Measurements from ENCODE around the gene MYT1. TPM values are rescaled to one million over a fixed set of nuclear protein-coding genes. Genes with fewer than 3 reads are reported as not detected.

MYT1 gene
- total RNA-seq, 3 donors from 2014 or later: 0.12 to 0.76 (median 0.14) TPM

- H3K4me1 ChIP-seq (ENCODE audit: low read depth): no peaks in the 10 kb centered on the region
- H3K9me3 ChIP-seq: no peaks in the 10 kb centered on the region
- no peaks in the 10 kb centered on the region for H3K36me3 ChIP-seq (ENCODE audit: low read depth)
- H3K4me3 ChIP-seq: no peak overlapping the region
- DNase-seq (no peak), ATAC-seq (no peak)
- intact Hi-C loops (cut with DNase I, micrococcal nuclease): no loop called here
- no peak for TF ChIP-seq CTCF (IDR thresholded peaks at IDR 0.05)
Observed at GRCh38 chr20:64266988-64267387, 102.7 kb downstream of the MYT1 start.

- intact Hi-C loops (cut with DNase I, micrococcal nuclease): no loop called here
Observed at GRCh38 chr20:64268174-64268573, 103.9 kb downstream of the MYT1 start.

GRCh38 chr20:64269604-64270411 lies 105.6 kb downstream of the MYT1 start:
- no peaks in the 10 kb centered on the region for H3K4me1 ChIP-seq (ENCODE audit: low read depth)
- intact Hi-C loops (cut with DNase I, micrococcal nuclease): no loop called here
- no peak for TF ChIP-seq CTCF (IDR thresholded peaks at IDR 0.05)
- no peak overlapping the region for H3K4me3 ChIP-seq
- ATAC-seq (no peak), DNase-seq (no peak)
- no peaks in the 10 kb centered on the region for H3K36me3 ChIP-seq (ENCODE audit: low read depth)
- no peaks in the 10 kb centered on the region for H3K9me3 ChIP-seq

More at GRCh38 chr20:64268174-64268573, 103.9 kb downstream of the MYT1 start:
- no peak for ATAC-seq
- Histone ChIP-seq H3K4me3 (no peak overlapping the region), H3K4me1 (ENCODE audit: low read depth) (no peaks in the 10 kb centered on the region), H3K9me3 (no peaks in the 10 kb centered on the region), H3K36me3 (ENCODE audit: low read depth) (no peaks in the 10 kb centered on the region)
- no peak for DNase-seq
- TF ChIP-seq CTCF (IDR thresholded peaks at IDR 0.05): no peak

- no peaks in the 10 kb centered on the region for H3K9me3 ChIP-seq
- no peak for DNase-seq
- no peak for TF ChIP-seq CTCF (IDR thresholded peaks at IDR 0.05)
- intact Hi-C loops (cut with DNase I, micrococcal nuclease): no loop called here
- no peak for ATAC-seq
- H3K36me3 ChIP-seq (ENCODE audit: low read depth): no peaks in the 10 kb centered on the region
- no peaks in the 10 kb centered on the region for H3K4me1 ChIP-seq (ENCODE audit: low read depth)
- no peak overlapping the region for H3K4me3 ChIP-seq
Observed at GRCh38 chr20:64271636-64272035, 107.4 kb downstream of the MYT1 start.

GRCh38 chr20:64273109-64273508 lies 108.9 kb downstream of the MYT1 start:
- no peaks in the 10 kb centered on the region for H3K9me3 ChIP-seq
- TF ChIP-seq CTCF (IDR thresholded peaks at IDR 0.05): no peak
- intact Hi-C loops (cut with DNase I, micrococcal nuclease): no loop called here
- DNase-seq (no peak), ATAC-seq (no peak)
- no peak overlapping the region for H3K4me3 ChIP-seq
- no peaks in the 10 kb centered on the region for H3K36me3 ChIP-seq (ENCODE audit: low read depth)
- no peaks in the 10 kb centered on the region for H3K4me1 ChIP-seq (ENCODE audit: low read depth)
